Activated CD4-positive, alpha-beta T cell treated with anti-CD3 and anti-CD28 coated beads for 1 hour (primary cell): ENCODE measurements around the gene METTL16.

Source experiments
- DNase-seq: peaks from one replicate; pipeline ENCODE4 v3.0.0-alpha.2; 2020

Gene METTL16

DNA sequence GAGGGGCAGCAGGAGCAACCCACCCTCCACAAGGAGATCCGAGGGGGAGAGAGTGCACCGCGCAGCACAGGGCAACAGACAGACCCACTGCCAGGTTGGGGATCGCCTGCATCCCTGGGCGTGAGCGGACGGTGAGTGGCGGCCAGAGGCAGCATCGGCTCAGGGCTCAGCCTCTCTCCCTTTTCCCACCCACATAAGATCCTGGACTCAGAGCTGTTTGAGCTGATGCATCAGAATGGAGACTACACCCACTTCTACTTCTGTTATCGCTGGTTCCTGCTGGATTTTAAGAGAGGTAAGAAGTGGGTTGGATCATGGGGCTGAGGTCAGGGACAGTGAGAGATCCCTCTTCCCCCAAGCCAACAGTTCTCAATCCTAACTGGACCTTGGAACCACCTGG, 134.0 kb downstream of the METTL16 start:
- no peak for DNase-seq

DNA sequence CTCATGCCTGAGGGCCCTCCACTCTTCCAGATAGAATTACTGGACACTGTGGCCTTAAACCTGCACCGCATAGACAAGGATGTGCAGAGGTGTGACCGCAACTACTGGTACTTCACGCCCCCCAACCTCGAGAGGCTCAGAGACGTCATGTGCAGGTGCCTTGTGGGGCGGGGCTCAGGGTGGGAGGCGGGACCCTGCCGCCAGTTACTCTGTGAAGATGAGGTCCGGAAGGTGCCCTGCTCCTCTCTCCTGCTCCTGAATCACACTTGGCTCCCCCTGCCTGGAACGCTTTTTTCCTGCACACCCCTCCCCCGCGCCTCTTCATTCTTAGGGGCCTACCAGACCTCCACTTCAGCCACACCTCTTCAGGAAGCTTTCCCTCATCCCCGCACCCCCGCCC, 135.6 kb downstream of the METTL16 start:
- DNase-seq, result no peak

DNA sequence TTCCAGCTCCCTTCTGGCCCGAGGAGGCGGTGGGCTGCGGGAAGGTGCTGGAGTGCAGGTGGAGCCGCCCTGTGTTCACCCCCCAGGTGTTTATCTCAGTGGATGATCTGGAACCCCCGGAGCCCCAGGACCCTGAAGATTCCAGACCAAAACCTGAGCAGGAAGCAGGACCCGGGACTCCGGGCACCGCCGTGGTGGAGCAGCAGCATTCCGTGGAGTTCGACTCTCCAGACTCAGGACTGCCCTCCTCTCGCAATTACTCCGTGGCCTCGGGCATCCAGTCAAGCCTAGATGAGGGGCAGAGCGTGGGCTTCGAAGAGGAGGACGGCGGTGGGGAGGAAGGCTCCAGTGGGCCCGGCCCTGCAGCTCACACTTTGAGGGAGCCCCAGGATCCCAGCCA, 136.3 kb downstream of the METTL16 start:
- DNase-seq, result no peak

DNA sequence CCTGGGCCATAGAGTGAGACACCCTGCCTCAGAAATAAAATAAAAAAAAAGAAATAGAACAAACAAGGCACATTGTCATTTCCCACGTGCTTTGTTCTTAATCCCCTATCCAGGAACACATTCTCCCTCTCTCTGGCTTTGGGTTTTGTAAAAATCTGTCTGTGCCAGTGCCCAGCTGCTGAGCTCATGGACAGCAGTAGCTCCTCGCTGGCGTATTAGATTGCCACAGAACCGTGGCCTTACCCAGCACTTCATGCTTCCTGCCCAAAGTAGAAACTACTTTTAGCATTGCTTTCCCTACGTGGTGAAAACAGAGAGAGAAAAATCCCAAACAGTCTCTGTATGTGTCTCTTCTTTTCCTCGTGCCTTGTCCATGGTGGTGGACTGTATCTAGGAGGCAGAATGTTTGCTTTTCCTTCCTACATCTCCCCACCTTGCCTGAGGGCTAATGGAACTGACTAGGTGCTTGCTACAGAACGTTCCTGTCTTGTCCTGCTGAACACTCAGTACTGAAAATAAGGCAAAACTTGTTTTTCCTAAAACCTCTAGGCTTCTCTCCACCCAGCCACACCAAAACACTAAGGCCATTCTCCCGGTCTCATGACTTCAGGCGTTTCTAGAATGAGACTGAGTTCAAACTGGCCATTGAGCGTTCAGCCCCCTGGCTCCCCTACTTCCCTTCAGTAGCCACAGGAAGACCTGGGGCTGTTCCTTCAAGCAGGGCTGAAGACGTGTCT, 137.0 kb downstream of the METTL16 start:
- no peak for DNase-seq

DNA sequence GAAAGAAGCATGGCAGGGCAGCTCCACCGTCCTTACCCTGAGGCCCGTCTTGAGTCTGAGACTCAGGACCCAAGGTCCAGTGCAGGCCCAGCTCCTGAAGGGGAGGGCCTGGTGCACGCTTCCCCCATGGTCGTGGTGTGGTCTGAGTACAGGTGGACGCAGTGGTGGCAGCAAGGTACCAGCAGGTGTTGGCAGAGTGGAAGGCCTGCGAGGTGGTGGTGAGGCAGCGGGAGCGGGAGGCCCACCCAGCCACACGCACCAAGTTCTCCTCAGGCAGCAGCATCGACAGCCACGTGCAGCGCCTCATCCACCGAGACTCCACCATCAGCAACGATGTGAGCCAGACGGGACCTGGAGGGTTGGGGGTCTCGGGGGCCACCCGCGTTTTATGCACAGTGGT, 138.5 kb downstream of the METTL16 start:
- DNase-seq, result no peak

DNA sequence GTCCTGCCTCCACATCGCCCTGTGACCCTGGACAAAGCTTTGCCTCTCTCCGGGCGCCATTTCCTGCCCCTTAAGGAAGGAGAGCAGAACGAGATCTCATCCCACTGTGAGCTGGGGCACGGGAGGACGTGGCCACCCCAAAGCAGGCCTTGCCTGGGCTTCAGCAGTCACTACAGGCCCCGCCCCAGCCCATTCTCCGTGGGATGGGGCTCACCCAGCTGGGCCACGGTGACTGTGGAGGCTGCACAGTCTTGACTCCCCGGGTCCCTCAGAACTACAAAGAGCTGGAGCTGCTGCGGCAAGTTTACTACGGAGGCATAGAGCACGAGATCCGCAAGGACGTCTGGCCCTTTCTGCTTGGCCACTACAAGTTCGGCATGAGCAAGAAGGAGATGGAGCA, 139.0 kb downstream of the METTL16 start:
- DNase-seq, result no peak

DNA sequence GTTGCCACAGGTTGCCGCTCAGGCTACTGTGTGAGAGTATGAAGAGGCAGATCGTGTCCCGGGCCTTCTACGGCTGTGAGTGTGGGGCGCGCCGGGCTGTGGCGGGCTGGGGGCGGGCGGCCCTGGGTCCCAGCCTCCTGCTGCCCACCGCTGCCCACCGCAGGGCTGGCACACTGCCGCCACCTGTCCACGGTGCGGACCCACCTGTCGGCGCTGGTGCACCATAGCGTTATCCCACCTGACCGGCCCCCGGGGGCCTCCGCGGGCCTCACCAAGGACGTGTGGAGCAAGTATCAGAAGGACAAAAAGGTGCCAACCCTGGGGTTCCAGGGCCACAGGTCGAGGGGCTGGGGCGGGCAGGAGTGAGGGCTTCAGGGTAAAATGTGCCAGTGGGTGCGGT, 139.5 kb downstream of the METTL16 start:
- no peak for DNase-seq

DNA sequence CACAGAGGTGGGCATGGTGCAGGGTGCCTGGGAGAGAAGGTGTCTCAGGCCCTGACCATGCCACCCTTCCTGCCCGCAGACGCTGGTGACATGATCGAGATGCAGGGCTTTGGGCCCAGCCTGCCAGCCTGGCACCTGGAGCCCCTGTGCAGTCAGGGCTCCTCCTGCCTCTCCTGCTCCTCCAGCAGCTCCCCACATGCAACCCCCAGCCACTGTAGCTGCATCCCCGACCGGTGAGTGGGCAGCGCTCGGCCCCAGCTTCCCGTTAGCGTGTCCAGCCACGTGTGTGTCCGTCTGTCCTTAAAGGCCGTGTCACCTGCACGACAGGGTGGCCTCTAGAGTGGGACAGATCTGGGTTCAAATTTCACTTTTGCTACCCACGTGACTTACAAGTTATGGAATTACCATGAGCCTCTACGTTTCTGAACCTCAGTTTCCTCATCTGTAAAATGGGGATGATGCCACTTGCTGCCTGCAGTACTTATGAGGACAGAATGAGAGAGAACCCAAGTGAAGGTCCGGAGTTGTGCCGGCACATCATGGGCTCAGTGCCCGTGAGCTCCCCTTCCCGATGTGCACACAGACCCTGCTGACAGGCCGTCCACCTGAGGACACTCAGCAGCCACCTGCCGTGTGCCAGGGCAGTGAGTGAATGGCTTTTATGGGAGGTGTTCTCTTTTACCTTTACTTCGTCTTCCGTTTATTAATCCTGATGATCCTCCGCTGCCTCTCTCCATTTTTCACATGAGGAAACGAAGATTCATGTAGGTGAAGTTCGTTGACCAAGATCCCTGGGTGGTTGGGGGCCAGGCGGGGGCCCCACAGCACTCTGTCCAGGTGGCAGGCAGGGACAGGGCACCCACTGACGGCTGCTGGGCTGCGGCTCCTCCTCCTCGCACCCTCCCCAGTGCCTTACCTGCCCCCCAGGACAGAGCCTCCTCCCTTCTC, 140.2 kb downstream of the METTL16 start:
- no peak for DNase-seq

DNA sequence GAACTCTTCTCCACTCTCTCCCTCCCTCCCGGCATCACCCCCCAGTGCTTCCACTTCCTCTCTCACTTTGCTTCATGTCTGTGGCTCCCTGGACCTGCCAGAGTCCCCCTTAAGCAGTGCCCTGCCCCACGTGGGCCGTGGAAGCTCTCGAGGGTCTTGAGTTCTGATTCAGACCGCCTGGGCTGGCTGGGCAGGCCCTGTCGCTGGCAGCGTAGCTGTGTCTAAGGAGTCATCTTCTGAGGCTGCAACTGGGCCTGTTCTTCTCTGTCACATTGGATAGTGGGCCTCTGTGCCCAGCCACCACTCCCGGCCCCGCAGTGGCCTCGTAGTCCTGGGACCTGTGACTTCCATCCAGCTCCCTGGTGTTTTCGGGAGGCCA, 141.5 kb downstream of the METTL16 start:
- DNase-seq, result no peak

DNA sequence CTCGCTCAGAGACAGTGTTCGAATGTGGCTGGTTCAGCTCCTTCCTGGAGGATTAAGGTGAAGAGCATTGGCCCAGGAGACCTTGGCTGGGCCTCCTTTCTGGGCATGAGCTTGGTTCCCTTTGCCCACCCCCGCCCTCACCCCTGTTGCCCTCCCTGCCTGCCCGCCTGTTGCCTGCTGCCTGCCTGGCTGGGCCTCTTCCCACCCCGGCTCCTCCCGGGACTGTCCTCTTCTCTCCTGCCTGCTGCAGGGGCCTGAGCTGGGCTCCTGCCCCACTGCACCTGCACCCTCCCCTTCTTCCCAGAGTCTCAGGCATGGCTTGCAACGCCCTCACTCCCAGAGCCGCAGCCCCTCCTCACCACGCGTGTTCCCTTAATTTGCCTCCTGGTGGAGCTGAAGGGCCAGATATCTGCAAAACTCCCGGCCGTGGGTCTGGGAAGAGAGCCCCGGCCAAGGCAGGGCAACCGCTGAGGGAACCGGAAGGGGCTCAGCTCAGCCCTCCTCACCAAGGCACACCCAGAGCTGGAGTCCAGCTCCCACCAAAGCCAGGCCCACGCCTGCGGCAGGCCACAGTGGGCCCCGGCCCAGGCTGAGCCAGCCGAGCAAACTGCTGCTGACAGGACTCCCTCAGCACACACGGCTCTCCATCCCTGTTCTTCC, 142.0 kb downstream of the METTL16 start:
- no peak for DNase-seq

DNA sequence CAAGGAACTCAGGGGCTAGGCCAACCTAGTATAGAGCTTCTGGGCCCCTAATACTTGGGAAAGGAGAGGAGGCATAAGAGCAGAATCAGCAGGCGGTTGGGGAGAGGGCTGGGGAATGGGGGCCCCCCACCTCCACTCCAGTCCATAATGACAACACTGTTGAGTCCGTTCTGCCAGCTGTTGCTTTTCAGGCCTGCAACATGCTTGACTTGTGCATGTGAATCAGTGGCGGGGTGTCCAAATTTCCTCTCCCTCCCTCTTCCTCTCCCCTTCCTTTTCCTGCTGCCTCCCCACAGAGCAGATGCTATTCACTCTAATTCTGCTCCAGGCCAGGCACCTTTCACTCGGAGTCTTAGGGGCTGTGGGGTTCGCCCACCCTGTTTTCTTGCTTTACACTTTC, 142.6 kb downstream of the METTL16 start:
- no peak for DNase-seq

DNA sequence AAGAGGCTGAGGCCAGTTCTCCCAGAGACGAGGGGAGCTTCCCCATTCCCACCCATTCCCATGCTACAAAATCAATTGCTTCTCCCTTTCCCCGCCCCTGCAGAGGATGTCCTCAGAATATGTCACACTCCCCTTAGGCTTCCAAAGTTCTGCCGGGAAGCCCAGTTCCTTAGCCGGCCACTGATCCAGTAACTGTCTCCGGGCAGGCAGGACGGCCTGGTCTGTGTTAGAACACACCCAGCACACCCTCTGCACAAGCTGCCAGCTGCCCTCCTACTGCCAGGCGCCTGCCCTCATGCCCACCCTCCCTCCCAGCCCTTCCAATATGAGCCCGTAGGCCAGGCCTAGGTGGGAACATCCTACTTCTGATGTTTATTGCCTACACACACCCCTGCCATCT, 143.3 kb downstream of the METTL16 start:
- DNase-seq, result no peak

DNA sequence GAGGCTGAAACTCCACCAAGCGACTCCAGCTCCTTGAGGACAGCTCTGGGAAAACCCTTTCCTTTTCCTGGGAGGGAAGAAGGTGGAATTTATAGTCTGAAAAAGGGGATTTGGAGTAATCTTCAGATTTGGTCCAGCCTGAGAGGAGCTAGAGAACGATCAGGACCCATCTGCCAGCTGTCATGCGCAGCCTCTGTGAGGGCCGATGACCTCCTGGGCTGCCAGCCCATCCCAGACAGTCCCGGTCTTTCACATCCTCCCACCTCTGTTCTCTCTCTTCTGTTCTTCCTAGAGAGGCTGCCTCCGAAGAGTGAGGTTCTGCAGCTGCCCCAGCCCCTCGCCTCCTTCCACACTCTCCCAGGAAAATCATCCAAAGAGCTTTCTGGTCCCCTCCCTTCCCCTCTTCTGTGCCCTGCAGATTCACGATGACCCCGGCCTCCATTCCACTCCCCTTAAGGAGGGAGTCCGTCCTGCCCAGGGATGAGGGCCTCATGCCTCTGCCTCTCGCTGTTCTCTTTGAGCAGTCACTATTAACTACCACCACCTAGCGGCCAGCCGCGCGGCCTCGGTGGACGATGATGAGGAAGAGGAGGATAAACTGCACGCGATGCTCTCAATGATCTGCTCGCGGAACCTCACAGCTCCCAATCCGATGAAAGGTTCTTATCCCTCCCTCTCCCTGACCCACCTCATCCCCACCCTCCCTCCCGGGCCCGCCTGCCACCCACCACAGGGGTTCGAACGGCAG, 144.8 kb downstream of the METTL16 start:
- DNase-seq, result no peak
